ENCODE measurements around the gene EHD3.

Gene EHD3

DNA sequence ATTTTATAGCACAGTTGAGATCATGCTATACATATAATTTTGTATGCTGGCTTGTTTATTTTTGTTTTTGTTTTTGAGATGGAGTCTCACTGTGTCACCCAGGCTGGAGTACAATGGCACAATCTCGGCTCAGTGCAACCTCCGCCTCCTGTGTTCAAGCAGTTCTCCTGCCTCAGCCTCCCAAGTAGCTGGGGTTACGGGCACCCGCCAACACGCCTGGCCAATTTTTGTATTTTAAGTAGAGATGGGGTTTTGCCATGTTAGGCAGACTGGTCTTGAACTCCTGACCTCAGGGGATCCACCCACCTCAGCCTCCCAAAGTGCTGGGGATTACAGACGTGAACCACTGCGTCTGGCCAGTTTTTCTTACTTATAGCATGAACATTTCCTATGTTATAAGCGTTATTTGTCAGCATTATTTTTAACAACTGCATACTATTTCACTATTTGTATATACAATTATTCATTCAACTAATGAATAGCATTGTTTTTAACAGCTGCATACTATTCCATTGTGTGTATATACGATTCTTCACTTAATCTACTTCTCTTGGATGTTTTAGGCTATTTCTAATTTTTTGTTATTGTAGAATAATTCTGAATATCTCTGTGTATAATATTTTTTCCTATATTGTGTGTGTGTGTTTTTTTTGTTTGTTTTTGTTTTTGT is 3.5 kb downstream of the EHD3 start:
- no peak for DNase-seq

DNA sequence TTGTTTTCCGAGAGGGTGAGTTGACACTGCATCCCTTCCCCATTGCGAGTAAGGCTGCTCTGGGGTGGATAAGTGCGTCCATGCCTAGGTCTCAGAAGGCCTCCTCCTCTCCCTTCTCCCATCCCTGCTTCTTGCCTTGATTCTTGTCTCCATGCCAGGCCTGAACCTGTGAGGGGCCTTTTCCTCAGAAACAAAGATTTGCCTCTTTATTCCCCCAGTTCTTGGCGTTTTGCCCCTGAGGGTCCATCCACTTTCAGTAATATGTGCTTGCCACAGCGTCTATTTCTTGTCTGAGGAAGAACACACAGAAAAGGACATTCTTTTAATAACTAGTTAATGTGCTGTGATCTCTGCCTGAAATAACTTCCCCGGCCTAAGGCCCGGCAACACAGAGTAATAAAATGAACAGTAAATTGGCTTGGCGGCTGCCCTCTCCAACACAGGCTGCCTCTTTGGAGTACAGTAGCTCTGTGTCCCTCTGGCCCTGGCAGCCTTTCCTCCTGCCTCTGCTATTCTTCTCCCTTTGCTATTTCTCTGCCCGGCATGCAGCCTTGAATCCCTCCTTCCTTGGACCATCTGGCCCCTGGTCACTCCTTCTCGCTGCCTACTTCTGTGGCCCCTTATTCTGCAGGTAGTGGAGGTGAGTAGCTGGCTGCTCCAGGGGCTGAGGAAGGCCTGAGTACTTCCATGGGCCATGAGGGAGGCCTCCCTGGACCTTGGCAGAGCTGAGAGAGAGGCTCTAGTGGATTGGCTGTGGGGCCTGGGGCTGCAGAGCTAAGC is 4.4 kb downstream of the EHD3 start:
- no peak for DNase-seq

DNA sequence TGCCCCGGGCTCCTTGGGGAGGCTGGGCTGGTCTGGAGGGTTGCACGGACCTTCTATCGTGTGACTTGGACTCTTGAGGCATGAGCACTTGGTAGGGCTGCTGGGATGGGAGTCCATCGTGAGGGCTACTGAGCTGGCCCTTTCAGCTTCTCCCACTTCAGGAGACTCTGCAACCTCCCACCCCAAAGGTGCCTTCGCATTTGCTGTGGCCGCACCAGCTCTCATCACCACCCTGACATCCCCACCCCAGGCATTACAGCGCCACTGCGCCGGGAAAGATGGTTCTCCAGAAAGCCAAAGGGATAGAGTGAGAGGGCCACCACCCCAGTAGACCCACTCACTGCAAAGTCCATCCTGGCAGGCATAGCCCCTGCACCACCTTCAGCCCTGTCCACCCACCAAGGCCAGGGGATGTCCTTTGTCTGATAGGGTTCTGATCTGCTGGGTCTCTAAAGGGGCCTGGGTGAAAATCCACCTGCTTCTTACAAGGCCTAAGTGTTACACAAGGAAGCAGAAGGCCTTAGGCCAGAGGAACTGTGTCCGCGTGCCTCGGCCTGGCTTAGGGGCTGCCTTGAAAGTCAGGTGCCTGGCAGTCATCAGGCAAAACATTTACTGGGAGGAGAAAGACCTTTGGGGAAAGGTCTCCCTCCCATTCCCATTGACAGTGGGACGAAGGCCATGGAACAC is 5.1 kb downstream of the EHD3 start:
- DNase-seq, result no peak

- DNase-seq, result no peak
Observed at GRCh38 chr2:31239593-31240177, 5.7 kb downstream of the EHD3 start.

DNA sequence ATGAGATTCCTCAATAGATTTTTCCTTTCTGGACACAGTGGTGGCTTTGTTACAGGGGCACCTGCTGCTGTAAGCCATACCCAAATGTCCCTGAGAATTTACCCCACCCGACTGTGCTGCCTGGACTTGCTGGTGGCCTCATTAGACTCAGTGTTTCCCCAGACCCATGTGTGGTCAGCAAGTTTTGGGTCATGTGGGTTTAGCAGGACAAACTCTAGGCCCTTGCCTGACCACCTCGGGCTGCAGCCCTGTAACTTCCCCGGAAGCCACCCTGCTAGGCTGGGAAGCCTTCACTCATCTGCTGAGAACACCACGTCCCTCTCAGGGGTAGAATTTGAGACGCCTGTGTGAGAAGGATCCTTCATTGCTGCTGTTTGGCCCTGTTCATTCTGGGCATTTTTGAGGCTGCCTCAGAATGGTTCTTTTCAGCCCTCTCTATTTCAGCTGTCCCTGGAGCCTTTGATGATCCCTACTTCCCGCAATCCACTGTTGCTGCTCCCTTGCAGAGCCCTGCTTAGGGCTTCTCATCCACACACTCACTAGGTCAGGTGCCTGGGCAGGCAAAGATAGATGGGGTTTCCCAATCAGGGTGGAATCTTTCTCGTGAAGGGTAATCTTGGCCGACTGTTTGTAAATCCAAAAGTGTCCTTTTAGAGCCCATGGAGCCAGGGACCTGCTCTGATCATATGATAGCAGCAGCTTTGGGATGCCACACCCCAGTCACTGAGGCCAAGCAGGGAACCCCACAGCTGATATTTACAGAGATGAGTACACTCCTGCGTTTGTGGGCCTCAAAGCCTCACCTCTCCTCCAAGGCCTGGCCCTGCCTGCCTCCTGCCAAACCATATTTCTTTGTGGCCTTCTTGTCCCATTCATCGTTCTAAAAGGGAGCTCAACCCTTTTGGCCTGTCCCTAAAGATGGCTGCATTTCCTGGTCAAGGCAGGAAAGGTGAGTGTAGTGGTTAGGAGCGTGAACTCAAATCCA is 6.7 kb downstream of the EHD3 start:
- no peak for DNase-seq

- DNase-seq, result no peak
Observed at GRCh38 chr2:31241625-31242270, 7.8 kb downstream of the EHD3 start.

DNA sequence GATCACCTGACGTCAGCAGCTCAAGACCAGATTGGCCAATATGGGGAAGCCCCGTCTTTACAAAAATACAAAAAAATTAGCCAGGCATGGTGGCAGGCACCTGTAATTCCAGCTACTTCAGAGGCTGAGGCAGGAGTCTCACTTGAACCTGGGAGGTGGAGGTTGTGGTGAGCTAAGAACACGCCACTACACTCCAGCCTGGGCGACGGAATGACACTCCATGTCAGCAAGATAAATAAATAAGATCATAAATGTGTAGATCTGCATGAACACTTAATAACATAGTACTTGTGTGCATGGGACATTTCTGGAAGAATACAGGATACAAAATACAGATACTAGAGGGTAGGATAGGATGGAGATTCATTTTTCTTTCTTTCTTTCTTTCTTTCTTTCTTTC is 9.1 kb downstream of the EHD3 start:
- no peak for DNase-seq

GRCh38 chr2:31244101-31244500 is 10.1 kb downstream of the EHD3 start:
- DNase-seq, result no peak

GRCh38 chr2:31246184-31246852 is 12.4 kb downstream of the EHD3 start:
- DNase-seq, result no peak

DNA sequence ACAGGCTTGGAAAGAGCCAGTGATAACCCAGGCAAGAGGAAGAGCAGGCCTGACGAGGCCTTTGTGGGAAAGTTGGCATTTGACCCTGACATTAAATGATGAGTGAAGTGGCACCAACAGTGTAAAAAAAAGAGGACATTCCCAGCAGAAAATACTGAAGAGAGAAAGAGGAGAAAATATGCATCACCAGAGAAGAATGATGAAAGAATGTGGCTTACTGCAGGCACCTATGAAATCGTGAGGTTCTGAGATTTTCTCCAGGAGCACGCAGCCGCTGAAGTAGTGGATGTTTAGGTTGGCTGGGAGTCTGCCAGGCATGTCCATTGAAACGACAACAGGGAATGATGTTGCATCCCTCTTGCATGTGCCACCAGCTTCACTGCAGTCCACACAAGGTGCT is 13.8 kb downstream of the EHD3 start:
- DNase-seq, result no peak

DNA sequence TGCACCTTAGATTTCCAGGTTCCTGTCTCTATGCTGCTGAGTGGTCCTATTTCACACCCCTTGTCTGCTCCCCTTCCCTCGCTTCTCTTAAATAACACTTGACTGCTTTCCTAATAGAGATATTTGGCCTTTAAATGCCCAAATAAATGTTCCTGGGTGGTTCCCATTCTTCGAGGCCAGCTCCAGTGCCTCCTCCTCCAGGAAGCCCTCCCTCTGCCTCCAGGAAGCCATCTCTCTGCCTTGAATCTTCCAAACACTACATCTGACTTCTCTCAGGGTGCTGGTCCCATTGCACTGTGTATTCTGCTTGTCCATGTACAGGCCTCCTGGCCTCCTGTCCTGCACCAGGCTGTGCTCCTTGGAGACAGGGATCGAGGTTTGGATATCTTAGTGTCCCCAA is 14.2 kb downstream of the EHD3 start:
- no peak for DNase-seq

- no peak for DNase-seq
Observed at GRCh38 chr2:31249009-31249690, 15.2 kb downstream of the EHD3 start.

GRCh38 chr2:31251018-31251417 is 17.1 kb downstream of the EHD3 start:
- DNase-seq, result no peak

- no peak for DNase-seq
Observed at GRCh38 chr2:31251851-31252250, 17.9 kb downstream of the EHD3 start.

DNA sequence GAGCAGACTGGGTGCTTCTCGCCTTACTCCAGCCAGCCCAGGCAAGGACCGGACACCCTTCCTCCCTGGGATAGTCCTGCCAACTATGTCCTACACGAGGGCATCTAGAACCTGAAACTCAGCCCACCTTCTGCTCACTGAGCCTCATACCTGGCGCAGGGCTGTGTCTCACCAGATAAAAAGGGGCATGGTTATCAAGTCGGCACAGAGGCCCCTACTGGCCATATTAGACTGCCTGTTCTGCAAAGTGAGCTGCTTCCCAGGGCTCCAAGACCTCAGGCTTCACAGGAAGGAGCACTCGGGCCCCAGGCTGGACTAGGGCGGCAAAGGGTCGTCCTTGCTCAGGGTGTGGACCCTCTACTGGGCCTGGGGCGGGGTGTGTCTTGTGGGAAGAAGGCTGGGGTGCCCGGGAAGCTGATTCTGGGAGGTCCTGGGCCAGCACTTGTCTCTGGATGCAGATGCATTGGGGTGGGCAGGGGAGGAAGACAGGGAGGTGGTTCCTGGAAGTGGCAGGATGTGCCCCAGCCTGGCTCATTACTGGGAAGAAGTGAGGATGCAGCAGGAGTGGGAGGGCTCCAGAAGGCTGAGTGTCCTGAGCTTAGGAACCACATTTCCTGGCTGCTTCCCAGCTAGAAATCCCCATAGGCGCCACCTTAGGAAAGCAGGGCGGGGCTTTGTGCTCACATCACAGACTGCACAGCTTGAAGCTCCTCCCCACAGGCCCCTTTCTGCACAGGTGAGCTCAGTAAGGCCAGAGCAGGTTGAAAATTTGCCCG is 19.6 kb downstream of the EHD3 start:
- no peak for DNase-seq

- no peak for DNase-seq
Observed at GRCh38 chr2:31254237-31255203, 20.6 kb downstream of the EHD3 start.

DNA sequence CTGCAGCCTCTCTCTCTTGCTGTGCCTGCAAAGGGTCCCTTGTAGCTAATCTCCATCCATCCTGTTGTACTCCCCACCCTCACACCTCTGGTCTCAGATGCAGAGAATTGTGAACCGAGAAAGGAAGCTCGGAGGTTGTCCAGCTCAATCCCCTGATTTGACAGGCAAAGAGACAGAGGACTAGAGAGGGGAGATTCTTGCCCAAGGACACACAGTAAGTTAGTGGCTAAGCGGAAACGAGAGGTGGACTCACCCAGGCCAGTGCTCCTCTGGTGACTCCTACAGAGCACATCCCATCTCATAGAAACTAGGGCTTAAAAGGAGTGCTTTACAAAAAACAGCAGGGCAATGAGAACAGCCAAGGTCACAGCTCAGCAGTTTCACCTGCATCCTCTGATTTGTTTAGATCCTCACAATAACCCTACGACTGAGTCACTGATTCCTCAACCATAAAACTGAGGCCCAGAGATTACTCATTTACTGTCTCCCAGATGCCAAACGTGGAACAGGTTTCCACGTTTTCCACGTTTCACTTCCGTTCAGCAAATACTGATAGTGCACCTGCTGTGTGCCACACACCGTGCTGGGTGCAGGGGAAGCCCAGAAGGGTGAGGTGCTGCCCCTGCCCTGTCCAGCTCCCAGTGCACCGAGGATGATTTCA is 22.1 kb downstream of the EHD3 start:
- DNase-seq, result no peak

All from activated CD4-positive, alpha-beta T cell treated with anti-CD3 and anti-CD28 coated beads, Interleukin-2, amount 50 U/mL, for 48 hours (primary cell).